C4-2B (cell line): Measurements from ENCODE around the gene POLD1.

Source experiments
- H3K27ac ChIP-seq: fragments of 450-650 bp; 2 replicates; pipeline ENCODE4 v1.5.1; 2017
- ZFX ChIP-seq: fragments of 450-650 bp; IDR thresholded peaks from 2 replicates; pipeline ENCODE4 v1.6.1; 2017
- TF ChIP-seq, protein P1 (sequence below): fragments of 450-650 bp; conservative IDR thresholded peaks from 2 replicates; pipeline ENCODE4 v1.5.1; 2017; ENCODE audit warnings: mild to moderate bottlenecking

POLD1 gene

DNA sequence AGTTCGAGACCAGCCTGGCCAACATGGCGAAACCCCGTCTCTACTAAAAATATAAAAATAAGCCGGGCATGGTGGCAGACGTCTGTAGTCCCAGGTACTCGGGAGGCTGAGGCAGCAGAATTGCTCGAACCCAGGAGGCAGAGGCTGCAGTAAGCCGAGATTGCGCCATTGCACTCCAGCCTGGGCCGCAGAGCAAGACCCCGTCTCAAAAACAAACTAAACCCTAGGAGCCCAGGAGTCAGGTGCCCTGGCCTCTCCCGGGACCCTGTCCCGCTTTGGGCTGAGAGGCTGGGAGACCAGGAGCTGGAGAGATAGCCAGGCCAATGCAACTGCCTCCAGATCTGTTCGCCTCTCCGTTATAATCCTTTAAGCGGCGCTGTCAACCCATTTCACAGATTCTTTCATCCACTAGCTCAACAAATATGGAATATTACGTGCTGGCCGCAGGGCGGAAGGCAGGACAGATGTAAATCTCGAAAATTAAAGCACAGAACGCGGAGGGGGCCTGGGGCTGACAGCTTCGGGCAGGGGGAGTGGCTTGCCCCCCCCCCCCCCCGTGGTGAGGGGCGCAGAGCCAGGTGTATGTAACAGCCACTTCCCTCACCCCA lies 43.3 kb downstream of the POLD1 start:
- H3K27ac ChIP-seq: no peak overlapping the region

GRCh38 chr19:50427997-50428425 lies 43.9 kb downstream of the POLD1 start:
- no peak for TF ChIP-seq ZFX
- TF ChIP-seq, protein P1, sequence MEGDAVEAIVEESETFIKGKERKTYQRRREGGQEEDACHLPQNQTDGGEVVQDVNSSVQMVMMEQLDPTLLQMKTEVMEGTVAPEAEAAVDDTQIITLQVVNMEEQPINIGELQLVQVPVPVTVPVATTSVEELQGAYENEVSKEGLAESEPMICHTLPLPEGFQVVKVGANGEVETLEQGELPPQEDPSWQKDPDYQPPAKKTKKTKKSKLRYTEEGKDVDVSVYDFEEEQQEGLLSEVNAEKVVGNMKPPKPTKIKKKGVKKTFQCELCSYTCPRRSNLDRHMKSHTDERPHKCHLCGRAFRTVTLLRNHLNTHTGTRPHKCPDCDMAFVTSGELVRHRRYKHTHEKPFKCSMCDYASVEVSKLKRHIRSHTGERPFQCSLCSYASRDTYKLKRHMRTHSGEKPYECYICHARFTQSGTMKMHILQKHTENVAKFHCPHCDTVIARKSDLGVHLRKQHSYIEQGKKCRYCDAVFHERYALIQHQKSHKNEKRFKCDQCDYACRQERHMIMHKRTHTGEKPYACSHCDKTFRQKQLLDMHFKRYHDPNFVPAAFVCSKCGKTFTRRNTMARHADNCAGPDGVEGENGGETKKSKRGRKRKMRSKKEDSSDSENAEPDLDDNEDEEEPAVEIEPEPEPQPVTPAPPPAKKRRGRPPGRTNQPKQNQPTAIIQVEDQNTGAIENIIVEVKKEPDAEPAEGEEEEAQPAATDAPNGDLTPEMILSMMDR: no peak
- H3K27ac ChIP-seq: no peak overlapping the region

More for the DNA sequence above, 43.3 kb downstream of the POLD1 start:
- TF ChIP-seq, protein P1: no peak
- TF ChIP-seq ZFX: no peak

GRCh38 chr19:50428772-50429463 lies 44.8 kb downstream of the POLD1 start:
- H3K27ac ChIP-seq: no peak overlapping the region

GRCh38 chr19:50430888-50431342 lies 46.8 kb downstream of the POLD1 start:
- TF ChIP-seq ZFX: no peak
- no peak overlapping the region for H3K27ac ChIP-seq

More at GRCh38 chr19:50428772-50429463, 44.8 kb downstream of the POLD1 start:
- TF ChIP-seq, protein P1: no peak
- TF ChIP-seq ZFX: no peak

DNA sequence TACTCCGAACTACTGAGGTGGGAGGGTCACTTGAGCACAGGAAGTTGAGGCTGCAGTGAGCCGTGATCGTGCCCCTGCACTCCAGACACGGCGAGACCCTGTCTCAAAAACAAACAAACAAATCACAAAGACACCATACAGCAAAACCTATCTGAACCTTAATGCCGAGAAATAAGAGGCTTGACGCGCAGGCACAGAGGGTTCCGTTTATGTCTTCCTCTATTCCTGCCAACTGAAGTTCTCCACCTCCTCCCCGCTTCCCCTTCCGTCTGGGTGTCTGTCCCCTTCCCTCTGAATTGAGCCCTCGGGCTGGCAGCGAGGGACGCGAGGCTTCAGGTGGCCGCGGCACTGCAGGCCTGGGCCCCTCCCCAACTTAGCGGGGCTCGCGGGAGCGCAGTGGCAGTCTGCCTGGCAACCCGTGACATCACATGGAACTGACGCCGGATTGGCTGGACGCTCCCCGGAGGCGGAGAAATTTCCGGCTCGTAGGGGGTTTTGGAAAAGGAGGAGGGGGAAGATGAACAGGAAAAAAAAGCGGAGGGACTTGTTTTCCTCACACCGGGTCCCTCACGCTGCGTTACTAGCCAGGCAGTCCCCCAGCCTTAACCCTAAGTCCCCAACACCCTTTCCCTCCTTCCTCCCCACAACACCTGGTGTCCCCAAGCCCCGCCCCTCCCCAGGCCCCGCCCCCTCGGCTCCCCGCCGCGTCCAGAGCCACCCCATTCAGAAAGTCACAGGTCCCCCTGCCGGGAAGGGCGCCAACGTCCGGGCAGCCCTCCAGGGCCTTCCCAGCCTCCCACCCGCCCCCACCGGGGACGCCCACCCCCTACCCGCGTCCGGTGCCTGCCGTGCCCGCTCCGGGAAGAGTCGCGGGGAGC lies 47.4 kb downstream of the POLD1 start:
- 0 out of 2 replicates have a peak overlapping the region, but pooled peaks have one; percentile 5 for H3K27ac ChIP-seq
- TF ChIP-seq ZFX: no peak
- TF ChIP-seq, protein P1: no peak

DNA sequence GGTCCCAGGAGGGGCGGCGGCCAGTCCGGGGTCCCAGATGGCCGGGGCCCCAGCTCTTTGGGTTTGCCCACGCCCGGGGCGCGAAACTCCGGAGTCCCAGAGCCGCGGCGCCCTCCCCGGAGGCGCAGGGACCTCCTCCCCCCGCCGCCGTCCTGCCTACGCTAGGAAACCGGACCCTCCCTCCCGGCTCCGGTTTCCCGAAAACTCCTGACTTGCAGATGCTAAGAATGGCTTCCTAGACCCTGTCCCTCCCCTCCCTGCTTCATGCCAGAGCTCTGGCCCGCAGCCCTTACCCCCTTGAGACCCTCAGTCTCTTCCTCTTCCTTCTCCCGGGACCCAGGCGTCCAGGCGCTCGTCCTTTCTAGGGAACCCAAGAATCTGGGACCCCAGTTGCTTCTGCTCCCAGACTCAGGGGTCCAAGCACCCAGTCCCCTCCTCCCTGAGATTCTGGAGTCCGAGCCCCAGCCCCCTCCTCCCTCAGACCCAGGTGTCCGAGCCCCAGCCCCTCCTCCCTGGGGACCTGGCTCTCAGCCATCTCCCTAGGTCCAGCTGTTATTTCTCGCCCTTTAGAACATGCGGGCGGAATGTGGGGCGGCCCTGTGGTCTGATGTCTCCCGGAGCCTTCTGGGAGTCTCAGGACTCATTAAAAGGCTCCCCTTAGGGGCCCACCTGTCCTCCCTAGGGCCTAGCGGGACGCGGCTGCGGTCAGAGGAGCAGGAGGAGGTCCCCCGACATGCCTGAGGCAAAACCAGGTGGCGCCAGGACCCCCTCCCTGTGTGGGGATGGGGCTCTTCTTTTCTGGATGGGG lies 48.3 kb downstream of the POLD1 start, which contains the start of gene MYBPC2:
TSS of gene MYBPC2 (plus strand) at position 672 of the 808 bp plus-strand sequence. CDS start at position 734, 62 bp downstream.
- 0 out of 2 replicates have a peak within 1 kb of the TSS, but pooled peaks have one; percentile 5 for H3K27ac ChIP-seq
- TF ChIP-seq, protein P1: no peak
- no peak for TF ChIP-seq ZFX
